ENCODE measurements around the gene FAU.
"Not testable (repeated sequence)": the region's sequence is repeated elsewhere in the genome, so short reads cannot be mapped to it uniquely, and the experiment has no call there.

Gene FAU

GRCh38 chr11:65118891-65119669 is 2.9 kb downstream of the FAU start:
- H3K4me3 ChIP-seq (ENCODE audit: low read length in 2 of 2); H3K27me3 ChIP-seq (ENCODE audit: control insufficient read depth in 1 of 2, insufficient read depth in 2 of 2, low read length in 2 of 2); H3K9ac ChIP-seq (ENCODE audit: low read length in 2 of 2); H3K9me3 ChIP-seq (ENCODE audit: control insufficient read depth in 2 of 2, low read length in 2 of 2): not testable (repeated sequence)
- Histone ChIP-seq H3K4me1 (ENCODE audit: control insufficient read depth, insufficient read depth, low read length) (peaks cover 44% of the 10 kb centered on the region), H3K36me3 (ENCODE audit: control insufficient read depth in 2 of 2, insufficient read depth in 2 of 2, low read length in 2 of 2) (peaks cover 18 to 27% of the 10 kb centered on the region in 2 donors), H3K27ac (ENCODE audit: low read length) (peak overlapping the region; percentile 24)

DNA sequence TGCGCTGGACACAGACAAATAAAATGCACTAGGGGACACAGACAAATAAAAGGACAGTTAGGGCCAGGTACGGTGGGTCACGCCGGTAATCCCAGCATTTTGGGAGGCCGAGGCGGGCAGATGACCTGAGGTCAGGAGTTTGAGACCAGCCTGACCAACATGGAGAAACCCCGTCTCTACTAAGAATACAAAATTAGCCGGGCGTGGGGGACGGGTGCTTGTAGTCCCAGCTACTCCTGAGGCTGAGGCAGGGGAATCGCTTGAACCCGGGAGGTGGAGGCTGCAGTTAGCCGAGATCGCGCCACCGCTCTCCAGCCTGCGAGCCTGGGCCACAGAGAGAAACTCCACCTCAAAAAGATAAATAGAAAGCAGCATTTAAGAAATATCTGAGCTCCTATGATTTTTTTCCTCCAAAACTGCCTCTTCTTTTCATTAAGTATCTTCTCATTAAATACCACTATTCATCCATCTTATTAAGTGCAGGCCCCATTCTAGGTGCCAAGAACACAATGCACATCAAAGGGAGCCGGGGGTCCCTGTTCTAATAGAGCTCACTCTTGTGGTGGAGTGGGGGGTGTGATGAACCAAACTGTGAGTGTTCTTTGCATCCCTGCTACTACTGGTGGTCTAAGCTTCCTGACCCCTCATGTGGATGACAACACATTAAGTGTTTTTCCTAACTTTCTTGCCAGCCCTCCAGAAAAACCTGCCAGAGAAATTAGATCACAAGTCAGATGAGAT is 3.7 kb downstream of the FAU start:
- H3K4me1 ChIP-seq (ENCODE audit: control insufficient read depth, insufficient read depth, low read length) = peaks cover 48% of the 10 kb centered on the region
- H3K36me3 ChIP-seq (ENCODE audit: control insufficient read depth in 2 of 2, insufficient read depth in 2 of 2, low read length in 2 of 2) = peaks cover 18 to 27% of the 10 kb centered on the region in 2 donors
- H3K9ac ChIP-seq (ENCODE audit: low read length in 2 of 2) = no peak overlapping the region
- H3K27me3 ChIP-seq (ENCODE audit: control insufficient read depth in 1 of 2, insufficient read depth in 2 of 2, low read length in 2 of 2) = no peaks in the 10 kb centered on the region
- peak overlapping the region; percentile 31 for H3K27ac ChIP-seq (ENCODE audit: low read length)
- peak overlapping the region in 1 of 2 donors; percentile 29 for H3K4me3 ChIP-seq (ENCODE audit: low read length in 2 of 2)
- H3K9me3 ChIP-seq (ENCODE audit: control insufficient read depth in 2 of 2, low read length in 2 of 2) = no peaks in the 10 kb centered on the region

- no peaks in the 10 kb centered on the region for H3K27me3 ChIP-seq (ENCODE audit: control insufficient read depth in 1 of 2, insufficient read depth in 2 of 2, low read length in 2 of 2)
- H3K9me3 ChIP-seq (ENCODE audit: control insufficient read depth in 2 of 2, low read length in 2 of 2) = no peaks in the 10 kb centered on the region
- H3K27ac ChIP-seq (ENCODE audit: low read length) = peak within 1 kb of the TSS; percentile 84
- peak within 1 kb of the TSS; percentile 83 to 93 for H3K9ac ChIP-seq (ENCODE audit: low read length in 2 of 2)
- H3K4me1 ChIP-seq (ENCODE audit: control insufficient read depth, insufficient read depth, low read length) = peaks cover 55% of the 10 kb centered on the region
- H3K36me3 ChIP-seq (ENCODE audit: control insufficient read depth in 2 of 2, insufficient read depth in 2 of 2, low read length in 2 of 2) = peaks cover 18 to 27% of the 10 kb centered on the region in 2 donors
- H3K4me3 ChIP-seq (ENCODE audit: low read length in 2 of 2) = peak within 1 kb of the TSS; percentile 88 to 97
Observed at GRCh38 chr11:65117206-65118096, 4.5 kb downstream of the FAU start, which contains the start of gene ZNHIT2. Gene ZNHIT2, minus strand, starts transcription at chr11:65117701. Its CDS starts 48 bp downstream, at chr11:65117653.

DNA sequence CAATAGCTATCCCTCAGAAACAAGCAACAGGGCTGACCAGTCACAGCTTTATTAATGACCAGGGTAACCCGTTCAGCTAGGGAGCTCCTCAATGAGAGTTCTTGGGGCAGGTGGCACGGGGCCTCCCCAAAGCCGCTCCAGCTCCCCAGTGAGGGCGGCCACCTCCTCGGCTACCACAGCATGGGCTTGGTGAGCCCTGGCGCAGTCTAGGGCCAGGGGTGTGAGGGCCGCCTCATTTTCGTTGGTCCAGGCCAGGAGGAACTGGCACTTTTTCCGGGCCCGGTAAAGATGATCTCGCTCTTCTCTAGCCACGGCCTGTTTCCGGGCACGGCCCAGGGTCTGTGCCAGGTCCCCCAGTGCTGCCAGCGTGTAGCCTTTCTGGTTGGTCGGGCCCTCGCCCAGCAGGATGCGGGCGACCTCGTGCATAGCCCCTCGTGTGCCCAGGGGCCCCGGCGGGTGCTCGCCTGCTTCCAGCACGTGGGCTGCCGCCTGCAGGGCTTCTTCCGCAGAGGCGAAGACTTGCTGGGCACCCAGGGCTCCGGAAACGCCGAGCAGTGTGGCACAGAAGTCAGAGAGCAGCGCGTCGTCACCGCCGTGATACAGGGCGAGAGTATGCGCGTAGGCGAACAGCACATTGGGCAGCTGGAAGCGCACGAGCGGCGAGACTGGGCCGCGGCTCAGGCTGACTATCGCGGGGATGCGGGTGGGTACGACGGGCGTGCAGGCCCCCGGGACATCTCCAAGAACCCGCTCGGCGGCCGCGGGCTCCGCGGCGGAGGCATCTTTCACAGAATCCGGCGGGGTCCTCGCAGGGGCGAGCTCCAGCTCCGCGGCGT is 5.3 kb downstream of the FAU start:
- Histone ChIP-seq H3K27ac (ENCODE audit: low read length) (peak overlapping the region; percentile 84), H3K27me3 (ENCODE audit: control insufficient read depth in 1 of 2, insufficient read depth in 2 of 2, low read length in 2 of 2) (no peaks in the 10 kb centered on the region), H3K9ac (ENCODE audit: low read length in 2 of 2) (peak overlapping the region; percentile 83 to 93), H3K9me3 (ENCODE audit: control insufficient read depth in 2 of 2, low read length in 2 of 2) (no peaks in the 10 kb centered on the region), H3K36me3 (ENCODE audit: control insufficient read depth in 2 of 2, insufficient read depth in 2 of 2, low read length in 2 of 2) (peaks cover 18 to 27% of the 10 kb centered on the region in 2 donors), H3K4me1 (ENCODE audit: control insufficient read depth, insufficient read depth, low read length) (peaks cover 55% of the 10 kb centered on the region), H3K4me3 (ENCODE audit: low read length in 2 of 2) (peak overlapping the region; percentile 88 to 97)

- Histone ChIP-seq H3K27ac (ENCODE audit: low read length) (no peak overlapping the region), H3K36me3 (ENCODE audit: control insufficient read depth in 2 of 2, insufficient read depth in 2 of 2, low read length in 2 of 2) (peaks cover 10 to 24% of the 10 kb centered on the region in 2 donors), H3K27me3 (ENCODE audit: control insufficient read depth in 1 of 2, insufficient read depth in 2 of 2, low read length in 2 of 2) (no peaks in the 10 kb centered on the region), H3K4me3 (ENCODE audit: low read length in 2 of 2) (no peak overlapping the region), H3K4me1 (ENCODE audit: control insufficient read depth, insufficient read depth, low read length) (peaks cover 55% of the 10 kb centered on the region), H3K9ac (ENCODE audit: low read length in 2 of 2) (no peak overlapping the region), H3K9me3 (ENCODE audit: control insufficient read depth in 2 of 2, low read length in 2 of 2) (no peaks in the 10 kb centered on the region)
Observed at GRCh38 chr11:65115361-65116082, 6.4 kb downstream of the FAU start.

GRCh38 chr11:65114538-65115171 is 7.3 kb downstream of the FAU start:
- Histone ChIP-seq H3K27ac (ENCODE audit: low read length) (no peak overlapping the region), H3K9ac (ENCODE audit: low read length in 2 of 2) (no peak overlapping the region), H3K27me3 (ENCODE audit: control insufficient read depth in 1 of 2, insufficient read depth in 2 of 2, low read length in 2 of 2) (no peaks in the 10 kb centered on the region), H3K4me1 (ENCODE audit: control insufficient read depth, insufficient read depth, low read length) (peaks cover 53% of the 10 kb centered on the region), H3K36me3 (ENCODE audit: control insufficient read depth in 2 of 2, insufficient read depth in 2 of 2, low read length in 2 of 2) (peaks cover 2 to 15% of the 10 kb centered on the region in 2 donors), H3K4me3 (ENCODE audit: low read length in 2 of 2) (no peak overlapping the region), H3K9me3 (ENCODE audit: control insufficient read depth in 2 of 2, low read length in 2 of 2) (no peaks in the 10 kb centered on the region)

DNA sequence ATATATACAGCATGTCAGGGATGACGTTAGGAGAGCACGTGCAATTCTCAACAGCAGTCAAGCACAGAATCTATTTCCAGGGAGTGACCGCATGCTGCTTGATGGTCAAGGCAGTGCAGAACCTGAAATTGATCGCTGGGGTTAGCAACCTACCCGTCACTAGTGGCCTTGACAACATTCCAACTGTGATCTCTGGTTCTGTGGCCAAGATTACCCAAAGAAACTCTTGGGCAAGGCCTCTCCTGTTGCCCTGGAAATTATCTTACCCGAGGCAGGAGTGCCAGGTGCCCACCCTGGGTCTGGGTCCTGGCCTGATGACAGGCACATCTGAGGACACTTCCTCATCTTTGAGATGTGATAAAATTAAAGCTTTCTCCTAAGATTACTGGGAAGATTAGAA is 8.1 kb downstream of the FAU start:
- Histone ChIP-seq H3K4me3 (ENCODE audit: low read length in 2 of 2) (no peak overlapping the region), H3K27ac (ENCODE audit: low read length) (no peak overlapping the region), H3K9me3 (ENCODE audit: control insufficient read depth in 2 of 2, low read length in 2 of 2) (no peaks in the 10 kb centered on the region), H3K27me3 (ENCODE audit: control insufficient read depth in 1 of 2, insufficient read depth in 2 of 2, low read length in 2 of 2) (no peaks in the 10 kb centered on the region), H3K36me3 (ENCODE audit: control insufficient read depth in 2 of 2, insufficient read depth in 2 of 2, low read length in 2 of 2) (peaks cover 5 to 13% of the 10 kb centered on the region in 2 donors), H3K9ac (ENCODE audit: low read length in 2 of 2) (no peak overlapping the region), H3K4me1 (ENCODE audit: control insufficient read depth, insufficient read depth, low read length) (peaks cover 53% of the 10 kb centered on the region)

- H3K4me3 ChIP-seq (ENCODE audit: low read length in 2 of 2) = peak overlapping the region in 1 of 2 donors; percentile 74
- H3K9me3 ChIP-seq (ENCODE audit: control insufficient read depth in 2 of 2, low read length in 2 of 2) = no peaks in the 10 kb centered on the region
- peak overlapping the region in 1 of 2 donors; percentile 68 for H3K9ac ChIP-seq (ENCODE audit: low read length in 2 of 2)
- peaks cover 53% of the 10 kb centered on the region for H3K4me1 ChIP-seq (ENCODE audit: control insufficient read depth, insufficient read depth, low read length)
- H3K27me3 ChIP-seq (ENCODE audit: control insufficient read depth in 1 of 2, insufficient read depth in 2 of 2, low read length in 2 of 2) = no peaks in the 10 kb centered on the region
- no peak overlapping the region for H3K27ac ChIP-seq (ENCODE audit: low read length)
- peaks cover 7 to 14% of the 10 kb centered on the region in 2 donors for H3K36me3 ChIP-seq (ENCODE audit: control insufficient read depth in 2 of 2, insufficient read depth in 2 of 2, low read length in 2 of 2)
Observed at GRCh38 chr11:65113361-65113756, 8.6 kb downstream of the FAU start.

Measured in stomach smooth muscle (tissue), 2 donors.